GM19438 (cell line): Measurements from ENCODE around the gene SLC35A4.

Source experiments
- ATAC-seq: cut with Tn5 transposase; IDR thresholded peaks from one replicate; pipeline ENCODE4 v1.9.1; 2021; ENCODE audit warnings: low read depth; ENCODE audit not compliant: unreplicated experiment

SLC35A4 gene

GRCh38 chr5:140557136-140557805 lies 7.4 kb upstream of the SLC35A4 start, which contains the start of gene SRA1:
SRA1 (minus strand) TSS chr5:140557473; CDS start chr5:140557452, 21 bp downstream.
- ATAC-seq = peak; percentile 96

GRCh38 chr5:140557965-140558364 lies 6.7 kb upstream of the SLC35A4 start:
- ATAC-seq = no peak

GRCh38 chr5:140558542-140558941 lies 6.1 kb upstream of the SLC35A4 start:
- ATAC-seq = no peak

- no peak for ATAC-seq
These were observed 4.4 kb upstream of the SLC35A4 start for GRCh38 chr5:140560227-140560626.

GRCh38 chr5:140561753-140562523 lies 2.7 kb upstream of the SLC35A4 start:
- ATAC-seq = no peak

GRCh38 chr5:140563596-140563995 lies 1.0 kb upstream of the SLC35A4 start:
- ATAC-seq = no peak

- ATAC-seq = no peak
These were observed 574 bp downstream of the SLC35A4 start for GRCh38 chr5:140565024-140565779.

GRCh38 chr5:140565780-140566095 lies 1.1 kb downstream of the SLC35A4 start:
- no peak for ATAC-seq

GRCh38 chr5:140566665-140567064 lies 2.0 kb downstream of the SLC35A4 start:
- ATAC-seq = no peak

- ATAC-seq = no peak
These were observed 2.6 kb downstream of the SLC35A4 start for GRCh38 chr5:140567136-140567818.

- no peak for ATAC-seq
These were observed 3.2 kb downstream of the SLC35A4 start for GRCh38 chr5:140567871-140568270.

- ATAC-seq = no peak
These were observed 3.9 kb downstream of the SLC35A4 start for GRCh38 chr5:140568443-140569063.

GRCh38 chr5:140569197-140569596 lies 4.6 kb downstream of the SLC35A4 start:
- ATAC-seq = peak; percentile 33

- no peak for ATAC-seq
These were observed 5.4 kb downstream of the SLC35A4 start for GRCh38 chr5:140570058-140570457.

- ATAC-seq = no peak
These were observed 5.9 kb downstream of the SLC35A4 start for GRCh38 chr5:140570488-140570887.

GRCh38 chr5:140571105-140571504 lies 6.5 kb downstream of the SLC35A4 start:
- ATAC-seq = no peak

GRCh38 chr5:140573683-140574082 lies 9.1 kb downstream of the SLC35A4 start:
- ATAC-seq = no peak

- no peak for ATAC-seq
These were observed 9.5 kb downstream of the SLC35A4 start for GRCh38 chr5:140574165-140574564.

- ATAC-seq = no peak
These were observed 10.7 kb downstream of the SLC35A4 start for GRCh38 chr5:140575309-140575708.

- ATAC-seq = no peak
These were observed 12.2 kb downstream of the SLC35A4 start for GRCh38 chr5:140576776-140577201.
